ENCODE data around the gene GSTA4. TPM values are rescaled to one million over a fixed set of nuclear protein-coding genes. Genes with fewer than 3 reads are reported as not detected.
"Not testable (repeated sequence)": the region's sequence is repeated elsewhere in the genome, so short reads cannot be mapped to it uniquely, and the experiment has no call there.

Gene GSTA4
- total RNA-seq, 2 experiments from 2014 or later, result 8.4 to 8.5 TPM

- DNase-seq, result no peak
- no peaks in the 10 kb centered on the region for H3K9me3 Mint-ChIP-seq
- H3K36me3 Mint-ChIP-seq, result peaks cover 3% of the 10 kb centered on the region
- H3K27me3 Mint-ChIP-seq, result no peaks in the 10 kb centered on the region
- peaks cover 4% of the 10 kb centered on the region for H3K4me1 Mint-ChIP-seq
- H3K4me3 Mint-ChIP-seq, result no peak overlapping the region
- no peak overlapping the region for H3K27ac Mint-ChIP-seq
These were observed 32.1 kb upstream of the GSTA4 start for GRCh38 chr6:53027131-53027718.

- peaks cover 3% of the 10 kb centered on the region for H3K36me3 Mint-ChIP-seq
- no peak for DNase-seq
- peak overlapping the region; percentile 43 for H3K27ac Mint-ChIP-seq
- H3K4me1 Mint-ChIP-seq, result peaks cover 4% of the 10 kb centered on the region
- no peaks in the 10 kb centered on the region for H3K27me3 Mint-ChIP-seq
- no peak overlapping the region for H3K4me3 Mint-ChIP-seq
- no peaks in the 10 kb centered on the region for H3K9me3 Mint-ChIP-seq
These were observed 31.4 kb upstream of the GSTA4 start for GRCh38 chr6:53026526-53026925.

DNA sequence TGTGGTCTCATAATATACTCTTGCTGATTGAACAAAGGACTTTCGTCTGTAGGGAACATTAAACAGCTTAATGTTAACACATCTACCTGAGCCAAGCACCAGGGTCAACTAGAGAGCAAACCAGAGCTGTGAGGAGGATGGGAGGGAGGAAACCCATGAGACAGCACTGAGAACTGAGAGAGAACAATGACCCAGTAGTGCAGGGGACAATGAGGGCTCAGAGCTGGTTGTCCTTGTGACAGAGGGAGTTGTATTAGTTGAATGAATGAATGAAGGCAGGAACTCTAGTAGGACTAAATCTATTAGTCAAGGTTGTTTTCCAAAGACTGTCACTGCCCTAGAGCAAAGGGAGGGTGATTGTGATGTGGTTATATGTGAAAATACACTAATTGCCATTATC, 28.2 kb upstream of the GSTA4 start:
- H3K4me3 Mint-ChIP-seq, result no peak overlapping the region
- H3K27ac Mint-ChIP-seq, result no peak overlapping the region
- H3K27me3 Mint-ChIP-seq, result no peaks in the 10 kb centered on the region
- no peaks in the 10 kb centered on the region for H3K9me3 Mint-ChIP-seq
- no peak for DNase-seq
- H3K4me1 Mint-ChIP-seq, result peaks cover 8% of the 10 kb centered on the region
- H3K36me3 Mint-ChIP-seq, result peaks cover 5% of the 10 kb centered on the region

- H3K36me3 Mint-ChIP-seq, result peaks cover 7% of the 10 kb centered on the region
- no peak for DNase-seq
- H3K9me3 Mint-ChIP-seq, result no peaks in the 10 kb centered on the region
- H3K4me3 Mint-ChIP-seq, result no peak overlapping the region
- peaks cover 6% of the 10 kb centered on the region for H3K4me1 Mint-ChIP-seq
- H3K27me3 Mint-ChIP-seq, result no peaks in the 10 kb centered on the region
- H3K27ac Mint-ChIP-seq, result no peak overlapping the region
These were observed 25.1 kb upstream of the GSTA4 start for GRCh38 chr6:53020005-53020744.

GRCh38 chr6:53018446-53018845, 23.4 kb upstream of the GSTA4 start:
- H3K4me3 Mint-ChIP-seq, result no peak overlapping the region
- no peaks in the 10 kb centered on the region for H3K9me3 Mint-ChIP-seq
- no peak overlapping the region for H3K27ac Mint-ChIP-seq
- H3K36me3 Mint-ChIP-seq, result peaks cover 7% of the 10 kb centered on the region
- DNase-seq, result no peak
- peaks cover 6% of the 10 kb centered on the region for H3K4me1 Mint-ChIP-seq
- no peaks in the 10 kb centered on the region for H3K27me3 Mint-ChIP-seq

GRCh38 chr6:53015486-53015885, 20.4 kb upstream of the GSTA4 start:
- peaks cover under 1% of the 10 kb centered on the region for H3K4me1 Mint-ChIP-seq
- H3K9me3 Mint-ChIP-seq, result no peaks in the 10 kb centered on the region
- no peaks in the 10 kb centered on the region for H3K27me3 Mint-ChIP-seq
- no peak for DNase-seq
- peaks cover 3% of the 10 kb centered on the region for H3K36me3 Mint-ChIP-seq
- H3K27ac Mint-ChIP-seq, result no peak overlapping the region
- H3K4me3 Mint-ChIP-seq, result no peak overlapping the region

GRCh38 chr6:53014744-53015143, 19.7 kb upstream of the GSTA4 start:
- H3K27me3 Mint-ChIP-seq, result no peaks in the 10 kb centered on the region
- no peak overlapping the region for H3K27ac Mint-ChIP-seq
- no peak overlapping the region for H3K4me3 Mint-ChIP-seq
- H3K4me1 Mint-ChIP-seq, result no peaks in the 10 kb centered on the region
- H3K9me3 Mint-ChIP-seq, result no peaks in the 10 kb centered on the region
- H3K36me3 Mint-ChIP-seq, result peaks cover 3% of the 10 kb centered on the region
- DNase-seq, result no peak

DNA sequence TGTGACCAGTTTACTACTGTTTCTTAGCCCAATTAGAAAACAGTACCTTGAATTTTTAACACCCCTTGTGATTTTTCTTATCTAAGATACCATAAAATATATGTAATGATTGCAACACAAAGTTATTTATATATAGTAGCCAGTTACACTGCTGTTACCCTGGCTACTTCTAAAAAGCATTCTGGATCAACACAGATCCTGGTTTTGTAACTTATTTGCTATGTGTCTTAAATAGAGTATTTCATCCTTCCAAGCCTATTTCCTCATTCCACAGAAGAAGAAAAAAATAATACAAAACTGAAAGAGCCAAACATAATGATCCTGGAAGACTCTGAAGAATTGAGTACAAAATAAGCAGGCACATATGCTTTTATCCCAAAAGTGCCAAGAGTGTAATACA, 19.0 kb upstream of the GSTA4 start:
- H3K27me3 Mint-ChIP-seq, result no peaks in the 10 kb centered on the region
- no peaks in the 10 kb centered on the region for H3K4me1 Mint-ChIP-seq
- H3K27ac Mint-ChIP-seq, result no peak overlapping the region
- H3K9me3 Mint-ChIP-seq, result no peaks in the 10 kb centered on the region
- DNase-seq, result no peak
- peaks cover 3% of the 10 kb centered on the region for H3K36me3 Mint-ChIP-seq
- no peak overlapping the region for H3K4me3 Mint-ChIP-seq

- no peak overlapping the region for H3K4me3 Mint-ChIP-seq
- H3K27me3 Mint-ChIP-seq, result no peaks in the 10 kb centered on the region
- H3K9me3 Mint-ChIP-seq, result no peaks in the 10 kb centered on the region
- H3K27ac Mint-ChIP-seq, result no peak overlapping the region
- H3K36me3 Mint-ChIP-seq, result no peaks in the 10 kb centered on the region
- DNase-seq, result no peak
- no peaks in the 10 kb centered on the region for H3K4me1 Mint-ChIP-seq
These were observed 16.9 kb upstream of the GSTA4 start for GRCh38 chr6:53011979-53012378.

- no peaks in the 10 kb centered on the region for H3K27me3 Mint-ChIP-seq
- no peaks in the 10 kb centered on the region for H3K36me3 Mint-ChIP-seq
- H3K27ac Mint-ChIP-seq, result no peak overlapping the region
- H3K4me1 Mint-ChIP-seq, result no peaks in the 10 kb centered on the region
- H3K9me3 Mint-ChIP-seq, result no peaks in the 10 kb centered on the region
- DNase-seq, result no peak
- no peak overlapping the region for H3K4me3 Mint-ChIP-seq
These were observed 15.4 kb upstream of the GSTA4 start for GRCh38 chr6:53010504-53010903.

DNA sequence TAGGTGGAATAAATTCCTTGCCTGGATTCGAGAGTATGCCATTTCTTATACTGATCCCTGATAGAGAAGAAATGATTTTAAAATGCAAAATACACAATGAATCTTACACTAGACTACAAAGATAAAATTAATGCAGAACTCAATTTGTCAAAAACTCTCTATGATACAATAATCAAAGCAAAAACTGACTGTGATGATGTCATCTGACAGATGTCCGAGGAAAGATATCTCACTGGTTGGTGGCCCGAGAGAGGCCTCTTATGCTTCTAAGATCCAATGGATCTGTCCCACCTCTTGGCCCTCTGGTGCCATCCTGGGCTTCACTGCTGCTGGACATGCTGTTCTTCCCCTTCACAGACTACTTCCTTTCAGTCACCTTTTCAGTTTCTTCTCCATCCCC, 14.4 kb upstream of the GSTA4 start:
- H3K27me3 Mint-ChIP-seq, result no peaks in the 10 kb centered on the region
- no peak overlapping the region for H3K27ac Mint-ChIP-seq
- H3K36me3 Mint-ChIP-seq, result no peaks in the 10 kb centered on the region
- no peaks in the 10 kb centered on the region for H3K4me1 Mint-ChIP-seq
- DNase-seq, result no peak
- no peak overlapping the region for H3K4me3 Mint-ChIP-seq
- no peaks in the 10 kb centered on the region for H3K9me3 Mint-ChIP-seq

GRCh38 chr6:53009056-53009455, 14.0 kb upstream of the GSTA4 start:
- Mint-ChIP-seq H3K36me3 (no peaks in the 10 kb centered on the region), H3K9me3 (no peaks in the 10 kb centered on the region), H3K4me1 (no peaks in the 10 kb centered on the region), H3K27ac (no peak overlapping the region), H3K27me3 (no peaks in the 10 kb centered on the region), H3K4me3 (no peak overlapping the region)
- DNase-seq, result no peak

GRCh38 chr6:53008192-53008687, 13.2 kb upstream of the GSTA4 start:
- H3K27me3 Mint-ChIP-seq, H3K9me3 Mint-ChIP-seq, H3K4me3 Mint-ChIP-seq, DNase-seq, H3K4me1 Mint-ChIP-seq, H3K27ac Mint-ChIP-seq, H3K36me3 Mint-ChIP-seq: not testable (repeated sequence)

GRCh38 chr6:53005663-53006250, 10.7 kb upstream of the GSTA4 start:
- Mint-ChIP-seq H3K36me3 (no peaks in the 10 kb centered on the region), H3K27me3 (no peaks in the 10 kb centered on the region), H3K4me1 (no peaks in the 10 kb centered on the region), H3K4me3 (no peak overlapping the region), H3K27ac (no peak overlapping the region), H3K9me3 (no peaks in the 10 kb centered on the region)
- no peak for DNase-seq

DNA sequence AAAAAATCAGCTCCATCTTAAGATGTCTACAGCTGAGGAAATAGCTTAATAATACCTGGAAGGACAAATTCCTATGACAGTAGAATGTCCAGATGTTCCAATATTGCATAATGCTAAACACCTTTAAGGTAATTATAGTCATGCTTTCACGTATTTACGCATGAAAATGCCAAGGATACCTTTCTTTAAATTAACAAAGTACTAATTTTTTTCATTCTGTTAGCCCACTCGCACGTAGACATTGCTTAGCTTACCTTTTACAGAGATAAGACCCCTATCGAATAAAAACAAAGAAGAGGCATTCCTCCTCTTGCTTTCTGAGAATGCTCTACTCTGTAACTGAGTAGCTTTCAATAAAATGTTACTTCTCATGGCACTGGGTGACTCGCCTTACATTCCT, 4.4 kb upstream of the GSTA4 start:
- Mint-ChIP-seq H3K27me3 (peaks cover 7% of the 10 kb centered on the region), H3K4me1 (peaks cover 15% of the 10 kb centered on the region), H3K9me3 (no peaks in the 10 kb centered on the region), H3K36me3 (peaks cover 4% of the 10 kb centered on the region), H3K27ac (no peak overlapping the region), H3K4me3 (no peak overlapping the region)
- DNase-seq, result no peak

- no peak overlapping the region for H3K27ac Mint-ChIP-seq
- DNase-seq, result no peak
- H3K9me3 Mint-ChIP-seq, result no peaks in the 10 kb centered on the region
- peaks cover 17% of the 10 kb centered on the region for H3K4me1 Mint-ChIP-seq
- no peak overlapping the region for H3K4me3 Mint-ChIP-seq
- H3K36me3 Mint-ChIP-seq, result peaks cover 4% of the 10 kb centered on the region
- H3K27me3 Mint-ChIP-seq, result peaks cover 7% of the 10 kb centered on the region
These were observed 3.5 kb upstream of the GSTA4 start for GRCh38 chr6:52998603-52999002.
